ENCODE data around the gene SGIP1. TPM values are rescaled to one million over a fixed set of nuclear protein-coding genes. Genes with fewer than 3 reads are reported as not detected.

Gene SGIP1, protein sequence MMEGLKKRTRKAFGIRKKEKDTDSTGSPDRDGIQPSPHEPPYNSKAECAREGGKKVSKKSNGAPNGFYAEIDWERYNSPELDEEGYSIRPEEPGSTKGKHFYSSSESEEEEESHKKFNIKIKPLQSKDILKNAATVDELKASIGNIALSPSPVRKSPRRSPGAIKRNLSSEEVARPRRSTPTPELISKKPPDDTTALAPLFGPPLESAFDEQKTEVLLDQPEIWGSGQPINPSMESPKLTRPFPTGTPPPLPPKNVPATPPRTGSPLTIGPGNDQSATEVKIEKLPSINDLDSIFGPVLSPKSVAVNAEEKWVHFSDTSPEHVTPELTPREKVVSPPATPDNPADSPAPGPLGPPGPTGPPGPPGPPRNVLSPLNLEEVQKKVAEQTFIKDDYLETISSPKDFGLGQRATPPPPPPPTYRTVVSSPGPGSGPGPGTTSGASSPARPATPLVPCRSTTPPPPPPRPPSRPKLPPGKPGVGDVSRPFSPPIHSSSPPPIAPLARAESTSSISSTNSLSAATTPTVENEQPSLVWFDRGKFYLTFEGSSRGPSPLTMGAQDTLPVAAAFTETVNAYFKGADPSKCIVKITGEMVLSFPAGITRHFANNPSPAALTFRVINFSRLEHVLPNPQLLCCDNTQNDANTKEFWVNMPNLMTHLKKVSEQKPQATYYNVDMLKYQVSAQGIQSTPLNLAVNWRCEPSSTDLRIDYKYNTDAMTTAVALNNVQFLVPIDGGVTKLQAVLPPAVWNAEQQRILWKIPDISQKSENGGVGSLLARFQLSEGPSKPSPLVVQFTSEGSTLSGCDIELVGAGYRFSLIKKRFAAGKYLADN
- 6.9 and 8.3 TPM in 2 replicates for total RNA-seq

DNA sequence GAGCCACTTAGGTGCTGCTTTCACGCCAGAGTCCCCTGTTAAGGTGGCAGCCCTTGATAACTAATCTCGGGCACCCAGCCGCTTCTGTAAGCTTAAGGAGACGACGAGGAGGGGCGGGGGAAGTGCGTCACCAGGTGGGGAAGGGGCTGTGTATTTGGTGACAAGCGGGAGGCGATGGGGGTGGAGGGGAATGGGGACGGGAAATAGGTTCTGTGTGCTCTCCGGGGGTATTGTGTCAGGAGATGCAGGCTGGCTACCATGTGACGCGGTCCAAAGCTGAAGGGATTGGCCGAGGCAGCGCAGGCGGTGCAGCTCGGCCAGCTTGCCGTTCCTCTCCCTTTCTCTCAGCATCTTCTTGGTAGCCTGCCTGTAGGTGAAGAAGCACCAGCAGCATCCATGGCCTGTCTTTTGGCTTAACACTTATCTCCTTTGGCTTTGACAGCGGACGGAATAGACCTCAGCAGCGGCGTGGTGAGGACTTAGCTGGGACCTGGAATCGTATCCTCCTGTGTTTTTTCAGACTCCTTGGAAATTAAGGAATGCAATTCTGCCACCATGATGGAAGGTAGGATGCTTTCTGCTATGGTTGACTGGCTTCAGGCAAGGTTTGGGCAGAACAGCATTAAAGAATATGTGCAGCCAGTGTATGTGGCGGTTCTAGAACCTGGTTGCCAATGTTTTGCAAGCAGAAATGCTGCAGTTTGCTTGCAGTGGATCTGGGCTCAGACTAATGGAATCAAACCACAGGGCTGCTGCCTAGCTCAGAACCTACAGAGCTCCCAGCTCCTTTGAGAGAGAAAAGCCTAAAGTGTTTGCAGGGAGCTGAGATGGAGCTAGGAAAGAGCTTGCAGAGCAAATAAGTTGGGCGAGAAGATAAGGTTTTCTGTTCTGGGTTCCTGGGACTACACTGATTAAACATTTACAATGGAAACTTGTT is at the start of gene SGIP1:
Gene SGIP1 (plus strand): TSS at position 350 of the 937 bp plus-strand sequence. CDS start 206 bp downstream, at position 556.
- no peak for DNase-seq (ENCODE audit: low read depth)
- H3K4me3 ChIP-seq (ENCODE audit: low read depth, low read length), result peak within 1 kb of the TSS; percentile 61
- TF ChIP-seq CTCF (conservative IDR thresholded peaks at IDR 0.05; ENCODE audit: low read depth, low read length), result no peak

- no peak overlapping the region for H3K4me3 ChIP-seq (ENCODE audit: low read depth, low read length)
- TF ChIP-seq CTCF (conservative IDR thresholded peaks at IDR 0.05; ENCODE audit: low read depth, low read length), result no peak
- no peak for DNase-seq (ENCODE audit: low read depth)
These were observed 44.8 kb upstream of the SGIP1 start for GRCh38 chr1:66489151-66489550.

- no peak overlapping the region for H3K4me3 ChIP-seq (ENCODE audit: low read depth, low read length)
- no peak for DNase-seq (ENCODE audit: low read depth)
- TF ChIP-seq CTCF (conservative IDR thresholded peaks at IDR 0.05; ENCODE audit: low read depth, low read length), result no peak
These were observed 43.9 kb upstream of the SGIP1 start for GRCh38 chr1:66489972-66490601.

DNA sequence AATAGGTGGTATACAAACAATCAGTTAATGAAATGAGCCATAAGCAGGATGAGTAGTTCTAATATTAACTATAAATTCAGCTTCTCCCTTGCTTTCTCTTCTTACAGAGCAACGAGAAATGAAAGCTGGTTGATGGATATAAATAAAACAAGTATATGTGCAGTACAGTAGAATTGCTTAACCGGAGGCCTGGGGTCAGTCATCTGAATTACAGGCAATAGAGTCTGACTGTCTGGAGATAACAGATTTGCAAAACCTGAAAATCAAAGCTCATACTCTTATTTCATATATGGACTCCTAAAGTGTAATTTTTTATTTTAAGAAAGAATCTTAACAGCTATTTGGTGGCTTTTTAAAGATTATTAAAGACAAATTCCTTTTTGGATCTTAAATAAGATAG is 43.1 kb upstream of the SGIP1 start:
- no peak for TF ChIP-seq CTCF (conservative IDR thresholded peaks at IDR 0.05; ENCODE audit: low read depth, low read length)
- no peak overlapping the region for H3K4me3 ChIP-seq (ENCODE audit: low read depth, low read length)
- DNase-seq (ENCODE audit: low read depth), result no peak

DNA sequence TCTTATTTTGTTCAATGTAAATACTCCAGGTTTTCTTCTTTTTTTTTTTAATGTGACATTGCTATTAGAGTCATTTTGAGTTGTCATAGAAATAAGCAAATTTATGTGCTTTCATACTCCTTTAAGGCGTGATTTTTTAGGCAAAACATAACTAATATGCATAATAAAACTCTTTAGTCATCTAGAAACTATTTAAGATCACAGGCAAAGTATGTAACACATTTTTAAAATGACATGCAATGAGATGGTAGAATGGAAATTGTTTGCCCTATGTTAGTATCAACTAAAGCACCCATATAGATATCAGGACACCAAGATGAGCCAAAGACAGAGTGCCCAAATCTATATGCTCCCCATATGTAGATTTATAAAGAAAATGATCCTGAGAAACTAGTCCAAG is 41.5 kb upstream of the SGIP1 start:
- DNase-seq (ENCODE audit: low read depth), result no peak
- TF ChIP-seq CTCF (conservative IDR thresholded peaks at IDR 0.05; ENCODE audit: low read depth, low read length), result no peak
- no peak overlapping the region for H3K4me3 ChIP-seq (ENCODE audit: low read depth, low read length)

GRCh38 chr1:66493731-66494130 is 40.2 kb upstream of the SGIP1 start:
- no peak for TF ChIP-seq CTCF (conservative IDR thresholded peaks at IDR 0.05; ENCODE audit: low read depth, low read length)
- DNase-seq (ENCODE audit: low read depth), result no peak
- no peak overlapping the region for H3K4me3 ChIP-seq (ENCODE audit: low read depth, low read length)
